H1 (cell line): ENCODE results near the gene WASF1. TPM values are rescaled to one million over a fixed set of nuclear protein-coding genes. Genes with fewer than 3 reads are reported as not detected.

Experiments used
- CTCF ChIA-PET: fragments of 300-600 bp; sonication (Branson Sonifier 250); formaldehyde crosslinking; loops from one replicate; lab custom pipeline; 2021; ENCODE audit not compliant: partially characterized antibody; lab: Charles Lee
- POLR2A ChIA-PET: fragments of 300-600 bp; sonication (Branson Sonifier 250); formaldehyde crosslinking; loops from one replicate; lab custom pipeline; 2021; ENCODE audit warnings: inconsistent platforms; ENCODE audit not compliant: partially characterized antibody; lab: Charles Lee
- DNase-seq, 2 experiments: peaks; one replicate each; pipeline versions ENCODE4 v3.0.0 to v3.0.0-alpha.2; 2010 to 2022; ENCODE audit warnings: low spot score in 2 of 2, low read depth in 1 of 2, mixed read lengths in 1 of 2
- FAIRE-seq: peaks from 2 replicates; lab custom pipeline; 2011; peaks lifted over from hg19 to GRCh38; lab: Jason Lieb, UNC
- H2AFZ ChIP-seq: 2 replicates; pipeline ENCODE4 v1.8.1; 2012; ENCODE audit warnings: low read length, inconsistent platforms
- H2AK5ac ChIP-seq: 2 replicates; pipeline ENCODE4 v1.6.1; 2013; ENCODE audit warnings: low read depth, low read length
- H2BK120ac ChIP-seq: replicated peaks from 2 replicates; pipeline ENCODE3; 2013; ENCODE audit warnings: low read depth, low read length, inconsistent platforms
- H2BK12ac ChIP-seq: 2 replicates; pipeline ENCODE4 v1.6.1; 2013; ENCODE audit warnings: low read depth, low read length
- H2BK15ac ChIP-seq: 2 replicates; pipeline ENCODE4 v1.6.1; 2013; ENCODE audit warnings: low read length
- H2BK20ac ChIP-seq: 2 replicates; pipeline ENCODE4 v1.6.1; 2013; ENCODE audit warnings: low read length
- H2BK5ac ChIP-seq: 2 replicates; pipeline ENCODE4 v1.6.1; 2013; ENCODE audit warnings: low read depth, low read length
- H3K14ac ChIP-seq: 2 replicates; pipeline ENCODE4 v1.6.1; 2013; ENCODE audit warnings: inconsistent platforms; ENCODE audit not compliant: insufficient read length
- H3K18ac ChIP-seq: 2 replicates; pipeline ENCODE4 v1.6.1; 2013; ENCODE audit warnings: low read length; ENCODE audit errors: extremely low read depth
- H3K23ac ChIP-seq: 2 replicates; pipeline ENCODE4 v1.6.1; 2013; ENCODE audit warnings: inconsistent platforms; ENCODE audit not compliant: insufficient read length
- H3K23me2 ChIP-seq: 2 replicates; pipeline ENCODE4 v1.6.1; 2013; ENCODE audit warnings: low read depth, low read length
- H3K27ac ChIP-seq: 2 replicates; pipeline ENCODE4 v1.6.1; 2011; ENCODE audit warnings: low read depth, low read length, inconsistent platforms
- H3K27me3 ChIP-seq, 4 experiments: replicated peaks in 1 of 4; 1 replicate in 1 of 4; 2 replicates in 3 of 4; pipeline versions ENCODE4 v1.6.1 to v1.8.1; 2011 to 2013; ENCODE audit warnings: low read length in 3 of 4, mild to moderate bottlenecking in 3 of 4, inconsistent platforms in 2 of 4, mixed read lengths in 2 of 4, moderate library complexity in 1 of 4; ENCODE audit not compliant: control insufficient read depth in 3 of 4, insufficient read depth in 3 of 4; ENCODE audit errors: extremely low read depth in 1 of 4
- H3K36me3 ChIP-seq, 4 experiments: 2 replicates each; pipeline versions ENCODE4 v1.6.1 to v1.8.1; 2011 to 2013; ENCODE audit warnings: mild to moderate bottlenecking in 4 of 4, low read length in 3 of 4, moderate library complexity in 2 of 4, control low read depth in 1 of 4, inconsistent platforms in 1 of 4; ENCODE audit not compliant: insufficient read depth in 4 of 4, control insufficient read depth in 2 of 4
- H3K4ac ChIP-seq: replicated peaks from 2 replicates; pipeline ENCODE3; 2013; ENCODE audit warnings: low read length, low read depth, mixed read lengths, inconsistent platforms; ENCODE audit not compliant: insufficient read length
- H3K4me1 ChIP-seq, 4 experiments: replicated peaks in 1 of 4; 1 replicate in 1 of 4; 2 replicates in 3 of 4; pipeline versions ENCODE4 v1.6.1 to v1.8.1; 2011 to 2013; ENCODE audit warnings: low read length in 3 of 4, inconsistent platforms in 2 of 4, mixed read lengths in 1 of 4; ENCODE audit not compliant: insufficient read depth in 4 of 4, control insufficient read depth in 3 of 4
- H3K4me2 ChIP-seq, 2 experiments: 2 replicates each; pipeline versions ENCODE4 v1.6.1 to v1.8.1; 2011 to 2013; ENCODE audit warnings: low read depth in 2 of 2, low read length in 2 of 2, control low read depth in 1 of 2, inconsistent platforms in 1 of 2, mild to moderate bottlenecking in 1 of 2; ENCODE audit not compliant: insufficient read depth in 1 of 2
- H3K4me3 ChIP-seq, 4 experiments: fragments of 200-600, 300-600 bp in 1 of 4; sonication (generic), shearing (Covaris generic), sonication (Bioruptor Twin) in 1 of 4; 2 replicates each; pipeline versions ENCODE4 v1.5.1 to v1.8.1; 2011 to 2016; ENCODE audit warnings: low read length in 4 of 4, low read depth in 3 of 4, control low read depth in 2 of 4, inconsistent platforms in 2 of 4, mild to moderate bottlenecking in 2 of 4, mixed read lengths in 1 of 4, moderate library complexity in 1 of 4; ENCODE audit not compliant: insufficient read depth in 2 of 4; ENCODE audit errors: extremely low read depth in 1 of 4
- H3K56ac ChIP-seq: replicated peaks from 2 replicates; pipeline ENCODE3; 2013; ENCODE audit warnings: low read depth, mild to moderate bottlenecking, mixed read lengths, low read length, inconsistent platforms; ENCODE audit not compliant: insufficient read length
- H3K79me1 ChIP-seq: 2 replicates; pipeline ENCODE4 v1.6.1; 2013; ENCODE audit warnings: low read depth, low read length, control low read depth
- H3K79me2 ChIP-seq, 2 experiments: 2 replicates each; pipeline versions ENCODE4 v1.6.1 to v1.8.1; 2012 to 2013; ENCODE audit warnings: low read length in 2 of 2, mild to moderate bottlenecking in 2 of 2, inconsistent platforms in 1 of 2; ENCODE audit not compliant: insufficient read depth in 2 of 2, control insufficient read depth in 1 of 2
- H3K9ac ChIP-seq, 4 experiments: replicated peaks in 1 of 4; 1 replicate in 1 of 4; 2 replicates in 3 of 4; pipeline versions ENCODE4 v1.6.1 to v1.8.1; 2011 to 2013; ENCODE audit warnings: low read depth in 3 of 4, low read length in 3 of 4, control low read depth in 2 of 4, mild to moderate bottlenecking in 2 of 4, moderate library complexity in 2 of 4, inconsistent platforms in 1 of 4; ENCODE audit errors: extremely low read depth in 1 of 4
- H3K9me3 ChIP-seq, 2 experiments: 2 replicates each; pipeline versions ENCODE4 v1.6.1 to v1.8.1; 2012 to 2013; ENCODE audit warnings: mild to moderate bottlenecking in 2 of 2, moderate library complexity in 2 of 2, control low read depth in 1 of 2, inconsistent platforms in 1 of 2, low read depth in 1 of 2, low read length in 1 of 2, mixed read lengths in 1 of 2; ENCODE audit not compliant: insufficient read depth in 2 of 2
- H4K20me1 ChIP-seq, 2 experiments: replicated peaks in 1 of 2; 2 replicates each; pipeline versions ENCODE3 to v1.8.1; 2011 to 2013; ENCODE audit warnings: inconsistent platforms in 2 of 2, low read length in 2 of 2, mild to moderate bottlenecking in 1 of 2; ENCODE audit not compliant: insufficient read depth in 2 of 2, control insufficient read depth in 1 of 2
- H4K5ac ChIP-seq: 2 replicates; pipeline ENCODE4 v1.6.1; 2013; ENCODE audit warnings: low read length, low read depth, mixed read lengths, inconsistent platforms; ENCODE audit not compliant: insufficient read length
- H4K8ac ChIP-seq: 2 replicates; pipeline ENCODE4 v1.8.0; 2013; ENCODE audit warnings: mild to moderate bottlenecking, moderate library complexity, low read length, inconsistent platforms; ENCODE audit not compliant: insufficient read depth; ENCODE audit errors: extremely low read depth
- H4K91ac ChIP-seq: replicated peaks from 2 replicates; pipeline ENCODE3; 2013; ENCODE audit warnings: low read length, mixed read lengths, inconsistent platforms; ENCODE audit not compliant: insufficient read length
- WGBS, 2 experiments: shearing (Covaris generic) in 1 of 2; methylation state at CpG; one replicate each; pipeline versions ENCODE4 v1.1.6 to v1.1.7; 2013 to 2015; ENCODE audit warnings: low lambda C conversion rate in 2 of 2, mixed read lengths in 2 of 2, inconsistent platforms in 1 of 2, low coverage in 1 of 2, missing lambda C conversion rate in 1 of 2; ENCODE audit not compliant: insufficient replicate concordance in 2 of 2, insufficient coverage in 1 of 2, insufficient read length in 1 of 2; ENCODE audit errors: extremely low coverage in 1 of 2, missing lambda C conversion rate in 1 of 2; 5-methylcytosine and 5-hydroxymethylcytosine counted together
- polyA plus RNA-seq, 7 experiments: library from polyadenylated mRNA; depleted of rRNA in 3 of 7; stranded (reverse) in 5 of 7; unstranded in 2 of 7; fragments of >200 nt in 5 of 7; fragments of 200-250 nt in 2 of 7; gene quantifications; 1 replicate in 5 of 7; 2 replicates in 1 of 7; 4 replicates in 1 of 7; pipeline versions ENCODE4 v1.2.1 to v1.2.3, GENCODE V29; 2011 to 2013; ENCODE audit warnings: missing spikeins in 2 of 7, mixed read lengths in 2 of 7
- total RNA-seq: library from RNA; stranded (reverse); fragmentation: NEBNext Ultra II Directional; extraction: Animal tissue kit (Norgen Biotek cat#: 25700); gene quantifications from 2 replicates; pipeline ENCODE4 v1.2.1, GENCODE V29; 2021

WASF1 gene
- total and polyA plus RNA-seq, 2 of the 8 experiments (the other 6 are each of a cell fraction or from before 2014, with no cell fraction given), result 37.6 to 39.9 TPM

DNA sequence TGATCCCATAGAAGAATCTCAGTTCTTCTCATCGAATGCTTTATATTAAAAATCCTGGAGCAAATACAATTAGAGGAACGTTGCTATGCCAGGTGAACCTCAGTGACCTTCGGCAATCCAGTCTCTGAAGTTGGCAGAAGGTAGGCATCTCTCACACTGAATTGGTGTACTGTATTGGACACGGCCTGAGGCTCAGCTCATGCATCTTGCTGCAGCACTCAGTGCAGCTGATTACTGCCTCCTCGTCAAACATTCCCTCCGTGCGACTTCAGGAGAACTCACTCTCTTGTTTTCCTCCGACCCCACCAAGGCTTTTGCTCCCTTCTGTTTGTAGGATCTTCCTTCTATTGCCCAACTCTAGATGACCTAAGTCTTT, 110.9 kb downstream of the WASF1 start:
- H3K36me3 ChIP-seq, result no peaks in the 10 kb centered on the region
- FAIRE-seq (no peak), DNase-seq (no peak)
- H2BK15ac ChIP-seq, result no peak overlapping the region
- H4K5ac ChIP-seq, result no peak overlapping the region
- H3K23me2 ChIP-seq, result no peaks in the 10 kb centered on the region
- no peak overlapping the region for H3K4me2 ChIP-seq
- H3K14ac ChIP-seq, result no peak overlapping the region
- H3K4me3 ChIP-seq, result no peak overlapping the region
- no peak overlapping the region for H3K9ac ChIP-seq
- H3K4me1 ChIP-seq, result peaks cover 0 to 5% (median 0%) of the 10 kb centered on the region in 4 experiments; a peak in 2 of 7 replicates
- H3K4ac ChIP-seq, result no peak overlapping the region
- H2BK20ac ChIP-seq, result no peak overlapping the region
- H3K27ac ChIP-seq, result no peak overlapping the region
- H2BK12ac ChIP-seq, result no peak overlapping the region
- H3K79me1 ChIP-seq, result no peaks in the 10 kb centered on the region
- H2AK5ac ChIP-seq, result no peak overlapping the region
- H3K79me2 ChIP-seq, result no peaks in the 10 kb centered on the region
- H4K20me1 ChIP-seq, result peaks cover 0 to 2% of the 10 kb centered on the region in 2 experiments
- H4K91ac ChIP-seq, result no peak overlapping the region
- H2BK120ac ChIP-seq, result no peak overlapping the region
- no peak overlapping the region for H3K23ac ChIP-seq
- H4K8ac ChIP-seq, result no peak overlapping the region
- no peak overlapping the region for H3K18ac ChIP-seq
- H3K27me3 ChIP-seq, result no peaks in the 10 kb centered on the region; a peak in 1 of 7 replicates
- ChIA-PET POLR2A (no interaction called here), CTCF (interaction anchor here (1.4 kb wide), 1 partner anchor 17 kb away, joined by 3 read pairs; no protein-coding TSS in a partner anchor)
- no peaks in the 10 kb centered on the region for H3K9me3 ChIP-seq
- H3K56ac ChIP-seq, result no peak overlapping the region
- WGBS, 2 experiments, result 94% methylated on average over 8 of the region's 8 CpGs; no CpG with 5 or more reads in 1 of the 2 experiments
- H2AFZ ChIP-seq, result no peak overlapping the region
- H2BK5ac ChIP-seq, result no peak overlapping the region
